Left colon (tissue), 2 donors: ENCODE results near the gene COPS3. TPM values are rescaled to one million over a fixed set of nuclear protein-coding genes. Genes with fewer than 3 reads are reported as not detected.
A peak's percentile ranks its signal among the peaks of the same experiment; 100 is the strongest.
"Not testable (repeated sequence)": the region's sequence is repeated elsewhere in the genome, so short reads cannot be mapped to it uniquely, and the experiment has no call there.

Experiments used
- ATAC-seq: fragments of 200-7000 bp; cut with Tn5 transposase; one replicate; pipeline ENCODE4 v1.9.1; 2020; ENCODE audit warnings: mild to moderate bottlenecking, moderate library complexity
- DNase-seq, 2 donors: peaks; one replicate each; pipeline ENCODE4 v3.0.0-alpha.2; 2020
- intact Hi-C, 2 donors: fragments of 100-400 bp; cut with DNase I in 1 of 2; cut with micrococcal nuclease in 1 of 2; formaldehyde crosslinking; loops; one replicate each; pipeline versions ENCODE4 v1.11.2 to v1.14.0; 2022; cut with DNase I, micrococcal nuclease
- total RNA-seq, 2 donors: library from RNA; stranded (reverse); fragmentation: NEBNext Ultra II Directional; extraction: Animal tissue kit (Norgen Biotek cat#: 25700); gene quantifications; one replicate each; pipeline ENCODE4 v1.2.1, GENCODE V29; 2021
- donor health status: DM: no; HTN: no; CAD: no.
- donor health status: DM: yes; HTN: yes; CAD: no.

COPS3 gene
- total RNA-seq, 2 donors from 2014 or later, result 33.8 to 40.7 TPM

DNA sequence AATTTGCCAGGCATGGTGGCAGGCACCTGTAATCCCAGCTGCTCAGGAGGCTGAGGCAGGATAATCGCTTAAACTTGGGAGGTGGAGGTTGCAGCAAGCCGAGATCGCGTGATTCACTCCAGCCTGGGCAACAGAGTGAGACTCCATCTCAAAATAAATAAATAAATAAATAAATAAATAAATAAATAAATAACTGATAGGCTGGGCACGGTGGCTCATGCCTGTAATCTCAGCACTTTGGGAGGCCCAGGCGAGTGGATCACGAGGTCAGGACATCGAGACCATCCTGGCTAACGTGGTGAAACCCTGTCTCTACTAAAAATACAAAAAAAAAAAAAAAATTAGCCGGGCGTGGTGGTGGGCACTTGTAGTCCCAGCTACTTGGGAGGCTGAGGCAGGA, 25.4 kb downstream of the COPS3 start:
- ATAC-seq, intact Hi-C loops, DNase-seq: not testable (repeated sequence)

DNA sequence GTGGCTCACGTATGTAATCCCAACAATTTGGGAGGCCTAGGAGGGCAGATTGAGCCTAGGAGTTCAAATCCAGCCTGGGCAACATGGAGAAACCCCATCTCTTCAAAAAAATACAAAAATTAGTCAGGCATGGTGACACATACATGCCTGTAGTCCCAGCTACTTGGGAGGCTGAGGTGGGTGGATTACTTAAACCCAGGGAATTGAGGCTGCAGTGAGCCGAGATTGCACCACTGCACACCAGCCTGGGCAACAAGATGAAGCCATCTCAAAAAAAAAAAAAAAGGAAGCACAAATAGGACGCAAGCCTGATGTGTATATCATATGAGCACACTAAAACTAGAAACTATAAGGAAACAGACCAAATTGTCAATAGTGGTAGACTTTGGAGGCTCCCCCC, 27.0 kb downstream of the COPS3 start:
- intact Hi-C loops, result no loop called here
- DNase-seq, result no peak
- ATAC-seq, result no peak

DNA sequence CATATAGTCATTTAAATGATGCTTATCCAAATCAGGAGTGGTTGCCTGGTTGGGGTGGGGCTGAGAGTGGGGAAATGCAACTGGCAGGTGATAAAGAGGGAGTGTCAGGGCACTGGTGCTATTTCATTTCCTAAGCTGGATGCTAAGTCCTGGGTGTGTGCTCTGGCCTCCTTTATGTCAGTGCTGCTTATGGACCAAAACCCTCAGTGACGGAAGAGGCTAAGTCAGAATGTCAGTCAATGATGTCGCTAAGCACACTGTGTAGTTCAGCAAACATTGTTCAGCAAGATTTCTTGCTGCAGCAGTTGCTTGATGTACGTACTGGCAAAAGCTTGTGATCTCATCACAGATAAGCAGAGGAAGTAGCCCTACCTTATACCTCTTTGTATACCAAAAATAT, 27.6 kb downstream of the COPS3 start:
- ATAC-seq (no peak), DNase-seq (no peak)
- intact Hi-C loops, result no loop called here

DNA sequence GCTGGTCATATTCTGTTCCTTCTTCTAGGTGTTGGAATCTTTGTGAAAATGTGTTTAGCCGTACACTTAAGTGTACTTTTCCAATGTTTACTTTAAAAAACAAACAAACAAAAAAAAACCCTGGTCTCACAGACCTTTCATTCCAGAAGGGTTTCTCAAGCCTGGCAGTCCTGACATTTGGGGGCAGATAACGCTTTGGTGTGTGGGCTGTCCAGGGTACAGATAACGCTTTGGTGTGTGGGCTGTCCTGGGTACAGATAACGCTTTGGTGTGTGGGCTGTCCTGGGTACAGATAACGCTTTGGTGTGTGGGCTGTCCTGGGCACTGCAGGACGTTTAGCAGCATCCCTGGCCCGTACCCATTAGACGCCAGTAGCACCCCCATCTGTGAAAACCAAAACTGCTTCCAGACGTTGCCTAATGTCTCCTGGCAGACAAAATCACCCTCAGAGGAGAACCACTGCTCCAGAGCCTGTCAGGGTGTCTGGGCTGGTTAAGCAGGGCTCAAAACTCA, 28.8 kb downstream of the COPS3 start:
- intact Hi-C loops, result no loop called here
- ATAC-seq (no peak), DNase-seq (no peak)

DNA sequence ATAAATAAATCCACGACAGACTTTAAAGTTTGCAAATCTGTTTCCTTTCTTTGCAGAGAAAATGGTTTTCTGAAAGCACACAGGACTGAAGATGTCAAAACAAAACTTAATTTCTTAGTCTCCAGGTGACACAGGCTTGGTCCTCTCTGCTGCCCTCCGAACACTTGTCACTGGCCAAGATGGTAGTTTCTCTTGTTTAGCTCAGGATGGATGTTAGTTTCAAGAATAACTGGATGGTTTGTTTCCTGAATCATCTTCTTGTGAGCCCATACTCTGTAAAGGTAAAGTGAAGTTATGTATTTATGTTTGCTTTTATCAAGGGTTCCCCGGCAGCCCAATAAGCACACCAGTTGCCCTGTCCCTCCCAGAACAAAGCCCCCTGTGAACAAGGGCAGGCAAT, 34.2 kb downstream of the COPS3 start:
- intact Hi-C loops, result no loop called here
- ATAC-seq (no peak), DNase-seq (no peak)

DNA sequence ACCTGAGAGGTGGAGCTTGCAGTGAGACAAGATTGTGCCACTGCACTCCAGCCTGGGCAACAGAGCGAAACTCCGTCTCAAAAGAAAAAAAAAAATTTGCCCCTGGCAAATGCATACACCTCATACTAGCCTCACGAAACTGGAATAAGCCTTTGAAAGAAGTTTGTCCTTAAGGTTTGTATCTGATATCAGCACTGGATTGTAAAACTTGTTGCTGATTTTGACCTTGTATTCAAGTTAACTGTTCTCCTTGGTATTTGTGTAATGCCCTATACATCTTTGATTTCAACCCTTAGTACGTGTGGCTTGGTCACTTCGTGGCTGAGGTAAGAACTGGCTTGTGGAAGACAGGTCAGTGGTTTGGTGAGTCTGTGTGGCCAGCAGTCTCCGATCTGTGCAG, 37.9 kb downstream of the COPS3 start:
- intact Hi-C loops, result no loop called here
- no peak for DNase-seq
- ATAC-seq, result no peak

DNA sequence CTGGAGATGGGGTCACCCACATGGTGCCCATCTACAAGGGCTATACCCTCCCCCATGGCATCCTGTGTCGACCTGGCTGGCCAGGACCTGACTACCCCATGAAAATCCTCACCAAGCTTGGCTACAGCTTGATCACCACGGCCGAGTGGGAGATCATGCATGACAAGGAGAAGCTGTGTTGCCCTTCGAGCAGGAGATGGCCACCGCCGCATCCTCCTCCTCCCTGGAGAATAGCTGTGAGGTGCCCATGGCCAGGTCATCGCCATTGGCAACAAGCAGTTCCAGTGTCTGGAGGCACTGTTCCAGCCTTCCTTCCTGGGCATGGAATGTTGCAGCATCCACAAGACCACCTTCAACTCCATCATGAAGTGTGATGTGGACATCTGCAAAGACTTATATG, 38.8 kb downstream of the COPS3 start:
- intact Hi-C loops, result no loop called here
- DNase-seq (no peak), ATAC-seq (no peak)

DNA sequence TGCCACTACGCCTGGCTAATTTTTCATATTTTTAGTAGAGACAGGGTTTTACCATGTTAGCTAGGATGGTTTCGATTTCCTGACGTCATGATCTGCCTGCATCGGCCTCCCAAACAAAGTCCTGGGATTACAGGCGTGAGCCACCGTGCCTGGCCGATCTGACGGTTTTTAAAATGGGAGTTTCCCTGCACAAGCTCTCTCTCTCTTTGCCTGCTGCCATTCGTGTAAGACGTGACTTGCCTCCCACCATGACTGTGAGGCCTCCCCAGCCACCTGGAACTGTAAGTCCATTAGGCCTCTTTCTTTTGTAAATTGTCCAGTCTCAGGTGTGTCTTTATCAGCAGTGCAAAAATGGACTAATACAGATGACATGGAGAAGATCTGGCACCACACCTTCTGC, 39.4 kb downstream of the COPS3 start:
- DNase-seq, result no peak
- no peak for ATAC-seq
- intact Hi-C loops, result no loop called here

DNA sequence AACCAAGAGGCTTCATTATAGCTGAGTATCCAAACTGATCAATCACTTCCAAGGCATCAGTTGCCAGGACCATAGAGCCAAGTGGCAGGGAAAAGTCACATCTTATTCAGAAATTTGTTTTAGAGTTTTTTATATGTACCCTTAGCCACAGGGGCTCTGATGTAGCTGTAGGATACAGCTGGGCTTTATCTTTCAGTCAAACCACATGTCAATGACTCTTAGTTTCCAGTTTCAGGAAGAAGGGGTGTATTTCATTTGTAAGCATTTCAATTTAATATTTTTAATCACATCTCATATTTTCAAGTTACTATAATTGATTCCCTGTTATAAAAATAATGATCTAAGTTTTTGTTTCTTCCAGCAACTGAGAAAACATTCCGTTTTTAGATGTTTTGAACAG, 41.2 kb downstream of the COPS3 start:
- intact Hi-C loops, result no loop called here
- ATAC-seq (no peak), DNase-seq (no peak)

DNA sequence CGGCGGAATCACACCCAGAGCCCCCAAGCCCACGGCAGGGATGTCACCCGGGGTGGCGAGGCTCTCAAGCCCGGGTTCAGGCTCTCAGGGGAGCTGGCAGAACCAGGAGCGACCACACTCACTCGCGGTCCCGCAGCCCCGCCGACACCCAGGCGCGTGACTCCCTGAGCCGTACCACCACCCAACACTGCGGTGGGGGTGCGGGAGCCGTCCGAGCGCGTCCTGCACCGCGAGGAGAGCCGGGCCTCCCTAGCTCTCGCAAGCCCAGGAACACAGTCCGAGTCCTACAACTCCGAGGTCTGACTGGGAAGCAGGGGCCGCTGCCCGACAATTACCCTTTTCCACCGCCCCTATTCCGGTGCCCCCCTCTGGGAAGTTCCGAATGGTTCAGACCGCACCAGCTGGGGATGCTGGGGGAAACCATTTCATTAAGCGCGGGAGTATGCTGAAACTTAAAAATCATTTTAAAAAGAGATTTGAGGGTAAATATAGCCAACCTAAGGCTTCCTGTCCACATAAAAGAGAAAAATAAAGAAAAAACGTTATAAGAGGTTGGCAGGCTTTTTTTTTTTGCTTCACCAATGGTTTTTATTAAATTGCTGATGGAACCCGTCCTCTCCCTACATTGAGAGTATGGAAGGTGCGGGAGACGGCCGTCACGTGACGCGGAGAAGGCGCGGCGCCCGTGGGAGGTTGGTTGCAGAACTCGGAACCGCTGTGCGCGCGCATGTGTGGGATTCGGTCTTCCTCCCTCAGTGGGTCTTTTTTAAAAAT, 43.8 kb downstream of the COPS3 start, which contains the start of gene FLCN:
Gene FLCN (minus strand): TSS at position 143 of the 774 bp plus-strand sequence. CDS start 9,031 bp downstream, outside the sequence.
- intact Hi-C loops, result no loop called here
- DNase-seq, result peak; percentile 88 to 95
- ATAC-seq, result peak; percentile 90

DNA sequence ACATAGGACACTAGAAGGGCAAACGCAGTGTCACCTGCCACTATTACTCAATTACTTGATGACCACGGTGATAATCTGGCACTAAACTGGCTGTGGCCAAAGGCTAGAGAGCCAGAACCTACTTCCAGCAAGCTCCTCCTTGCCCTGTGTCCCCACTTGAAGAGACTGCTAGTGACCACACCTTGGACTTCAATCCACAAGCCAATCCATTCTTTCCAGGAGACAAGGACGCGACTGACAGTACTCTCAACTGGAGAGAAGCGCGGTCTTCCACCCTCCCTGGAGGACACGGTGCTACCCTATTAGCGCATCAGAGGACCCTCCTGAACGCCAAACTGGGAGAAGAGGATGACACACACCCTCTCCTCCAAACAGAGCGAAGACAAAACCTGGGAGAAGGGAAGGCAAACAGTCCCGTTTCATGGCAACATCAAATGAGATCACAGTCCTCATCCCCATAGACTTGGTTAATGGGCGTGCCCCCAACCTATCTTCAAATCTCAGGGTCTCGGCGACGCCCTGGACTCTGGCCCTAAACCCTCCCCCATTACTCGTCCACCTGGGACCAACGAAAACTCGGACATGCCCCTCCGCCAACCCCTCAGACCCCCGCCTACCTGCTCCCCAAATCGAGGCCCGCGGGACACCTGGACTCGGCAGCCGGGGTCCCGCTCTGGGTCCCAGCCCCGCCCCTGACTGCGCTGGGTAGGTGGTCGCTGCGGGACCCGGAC, 44.6 kb downstream of the COPS3 start:
- peak; percentile 29 to 44 for DNase-seq
- ATAC-seq, result peak; percentile 68
- intact Hi-C loops, result no loop called here

DNA sequence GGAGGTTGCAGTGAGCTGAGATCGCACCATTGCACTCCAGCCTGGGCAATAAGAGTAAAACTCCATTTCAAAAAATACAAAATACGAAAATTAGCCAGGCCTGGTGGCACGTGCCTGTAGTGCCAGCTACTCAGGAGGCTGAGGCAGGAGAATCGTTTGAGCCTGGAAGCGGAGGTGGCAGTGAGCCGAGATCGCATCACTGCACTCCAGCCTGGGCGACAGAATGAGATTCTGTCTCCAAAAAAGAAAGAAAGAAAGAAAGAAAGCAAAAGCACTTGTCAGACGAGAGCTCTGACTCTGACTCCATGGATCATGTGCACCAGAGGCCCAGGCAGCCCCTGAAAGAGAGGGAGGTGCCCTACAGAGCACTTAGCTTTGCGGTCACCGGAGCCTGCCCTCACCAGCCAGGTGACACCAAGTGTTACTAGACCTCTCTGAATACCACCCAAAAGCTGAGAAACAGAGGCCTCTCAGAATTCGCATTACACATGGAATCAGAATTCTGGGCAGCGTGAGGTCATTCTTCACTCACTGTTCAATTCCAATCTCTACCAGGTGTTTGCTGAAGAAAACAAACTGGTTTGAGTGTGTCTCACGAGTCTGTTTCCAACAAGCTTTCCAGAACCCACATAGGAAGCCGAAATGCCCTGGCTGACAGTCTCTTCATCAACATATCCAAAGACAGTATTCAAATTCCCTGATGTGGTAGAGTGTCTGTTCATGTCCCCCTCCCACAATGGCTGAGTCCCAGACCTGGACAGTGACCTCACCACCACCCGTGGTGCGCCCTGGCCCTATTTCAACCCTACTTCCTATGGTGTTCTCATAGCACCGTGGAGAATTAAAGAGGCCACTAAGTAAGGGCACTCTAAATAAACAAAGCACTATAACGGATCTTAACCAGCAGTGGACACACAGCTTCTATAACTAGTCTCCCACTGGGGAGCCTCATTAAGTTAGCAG, 45.6 kb downstream of the COPS3 start:
- DNase-seq (no peak), ATAC-seq (no peak)
- intact Hi-C loops, result no loop called here

DNA sequence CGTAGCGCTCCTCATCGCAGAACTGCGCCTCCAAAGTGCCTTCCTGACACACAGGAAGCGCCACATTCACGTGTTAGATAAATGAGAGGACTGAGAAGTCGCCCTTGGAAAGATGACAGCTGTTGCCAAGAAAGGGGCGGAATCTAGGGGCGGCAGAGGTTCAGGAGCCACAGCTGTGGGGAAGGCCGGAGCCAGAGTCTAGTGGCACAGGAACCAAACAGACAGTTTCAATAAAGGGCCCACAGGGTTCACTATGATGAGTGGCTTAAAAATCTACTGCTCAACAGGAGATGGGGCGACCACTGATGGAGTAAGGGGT, 48.8 kb downstream of the COPS3 start:
- ATAC-seq (no peak), DNase-seq (no peak)
- intact Hi-C loops, result no loop called here

DNA sequence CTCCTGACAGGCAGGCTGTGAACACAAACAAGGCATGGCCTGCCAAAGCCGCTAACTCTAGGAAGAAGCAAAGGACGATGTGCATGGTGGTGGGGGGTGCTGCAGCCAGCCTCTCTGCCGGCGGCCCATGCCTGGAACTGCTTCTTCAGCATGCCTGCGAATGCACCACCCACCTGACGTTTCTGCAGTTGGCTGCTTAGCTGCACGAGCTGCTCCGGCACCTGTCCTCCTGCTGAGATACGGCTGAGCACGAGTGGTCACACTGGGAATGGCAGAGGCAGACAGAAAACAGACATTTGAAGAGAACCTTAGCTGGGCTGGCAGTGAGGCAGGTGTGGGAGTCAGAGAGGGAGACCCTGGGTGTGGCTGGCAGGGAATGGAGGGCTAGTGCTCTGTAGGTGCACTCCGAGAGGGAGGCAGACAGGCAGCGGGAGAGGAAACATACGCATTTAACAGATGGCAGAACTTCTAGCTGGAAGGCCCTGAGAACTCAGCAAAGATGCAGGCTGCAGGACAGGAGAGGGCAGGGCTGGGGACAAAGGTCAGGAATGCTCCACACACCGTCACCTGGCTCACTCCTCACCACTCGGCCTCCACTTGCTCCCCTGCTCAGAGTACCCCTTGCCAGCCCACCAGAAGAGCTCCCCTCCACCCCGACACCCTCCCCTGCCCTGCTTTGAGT, 49.3 kb downstream of the COPS3 start:
- DNase-seq (peak in 1 of 2 donors; percentile 19), ATAC-seq (peak; percentile 60)
- intact Hi-C loops, result no loop called here

DNA sequence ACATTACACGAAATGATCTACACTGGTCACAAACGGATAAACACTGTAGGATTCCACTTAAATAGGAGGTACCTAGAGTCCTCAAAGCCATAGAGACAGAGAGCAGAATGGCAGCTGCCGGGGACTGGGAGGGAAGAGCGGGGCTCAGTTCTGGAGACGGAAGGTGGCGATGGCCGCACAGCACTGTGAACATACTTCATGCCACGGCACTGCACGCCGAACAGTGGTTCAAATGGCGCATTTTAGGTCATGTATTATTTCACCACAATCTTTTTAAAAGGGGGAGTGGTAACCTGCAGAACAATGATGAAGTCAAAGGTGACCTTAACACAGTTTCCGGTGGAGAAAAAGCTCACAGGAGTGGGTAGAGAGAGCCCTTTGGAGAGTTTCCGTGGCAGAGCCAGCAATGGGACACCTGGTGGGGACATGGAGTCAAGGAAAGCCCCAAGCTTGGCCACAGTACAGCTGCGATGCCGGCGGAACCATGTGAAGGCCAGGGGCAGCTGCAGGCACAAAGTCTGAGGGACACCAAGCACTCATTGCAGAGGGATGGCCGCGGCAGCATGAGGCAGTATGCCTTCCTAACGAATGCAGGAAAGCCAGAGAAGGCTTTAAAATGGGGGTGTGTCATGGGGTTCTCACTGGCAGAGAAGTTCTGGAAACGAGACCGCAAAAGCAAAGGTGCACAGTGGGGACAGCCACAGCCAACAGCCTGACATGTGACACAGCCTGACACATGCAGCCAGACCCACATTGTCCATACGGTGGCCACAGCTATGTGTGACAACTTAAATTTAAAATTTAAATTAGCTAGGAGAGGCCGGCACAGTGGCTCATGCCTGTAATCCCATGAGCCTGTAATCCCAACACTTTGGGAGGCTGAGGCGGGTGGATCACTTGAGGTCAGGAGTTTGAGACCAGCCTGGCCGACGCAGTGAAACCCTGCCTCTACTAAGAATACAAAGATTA, 51.3 kb downstream of the COPS3 start:
- DNase-seq (no peak), ATAC-seq (no peak)
- intact Hi-C loops, result no loop called here

DNA sequence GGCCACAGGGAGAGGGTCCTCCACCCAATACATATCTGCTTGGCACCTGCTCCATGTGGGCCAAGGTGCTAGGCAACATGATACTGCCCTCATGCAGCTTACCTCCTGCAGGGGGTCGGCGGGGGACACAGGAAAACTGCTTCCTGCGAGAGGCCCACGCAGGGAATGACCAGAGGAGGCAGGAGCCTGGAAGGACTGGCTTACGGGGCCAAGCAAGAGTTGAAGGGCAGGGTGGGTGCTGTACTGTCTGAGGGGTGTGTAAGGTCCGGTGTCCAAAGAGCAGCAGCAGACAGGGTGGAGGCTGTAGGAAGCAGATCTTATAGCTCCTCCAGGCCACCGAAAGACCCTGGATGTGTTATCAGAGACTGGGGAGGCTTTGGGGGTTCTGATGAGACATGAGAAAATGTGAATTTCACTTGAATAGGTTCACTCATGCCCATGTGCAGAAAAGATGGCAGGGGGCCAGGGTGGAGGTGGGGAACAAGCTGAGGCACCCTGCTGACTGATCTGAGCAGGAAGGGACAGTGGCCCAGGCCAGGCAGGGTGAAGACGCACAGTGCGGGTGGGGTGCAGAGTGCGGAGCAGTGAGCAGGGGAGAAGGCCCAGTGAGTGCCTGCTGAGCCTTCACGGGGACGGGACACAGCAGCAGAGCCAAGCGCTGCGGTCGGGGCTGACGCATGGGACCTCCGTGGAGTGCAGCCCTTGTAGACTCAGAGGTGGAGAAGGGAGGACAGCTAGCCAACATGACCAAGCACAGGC, 52.3 kb downstream of the COPS3 start:
- intact Hi-C loops, result no loop called here
- DNase-seq (no peak), ATAC-seq (no peak)
